ENCODE data around the gene LYRM4.

LYRM4 gene

DNA sequence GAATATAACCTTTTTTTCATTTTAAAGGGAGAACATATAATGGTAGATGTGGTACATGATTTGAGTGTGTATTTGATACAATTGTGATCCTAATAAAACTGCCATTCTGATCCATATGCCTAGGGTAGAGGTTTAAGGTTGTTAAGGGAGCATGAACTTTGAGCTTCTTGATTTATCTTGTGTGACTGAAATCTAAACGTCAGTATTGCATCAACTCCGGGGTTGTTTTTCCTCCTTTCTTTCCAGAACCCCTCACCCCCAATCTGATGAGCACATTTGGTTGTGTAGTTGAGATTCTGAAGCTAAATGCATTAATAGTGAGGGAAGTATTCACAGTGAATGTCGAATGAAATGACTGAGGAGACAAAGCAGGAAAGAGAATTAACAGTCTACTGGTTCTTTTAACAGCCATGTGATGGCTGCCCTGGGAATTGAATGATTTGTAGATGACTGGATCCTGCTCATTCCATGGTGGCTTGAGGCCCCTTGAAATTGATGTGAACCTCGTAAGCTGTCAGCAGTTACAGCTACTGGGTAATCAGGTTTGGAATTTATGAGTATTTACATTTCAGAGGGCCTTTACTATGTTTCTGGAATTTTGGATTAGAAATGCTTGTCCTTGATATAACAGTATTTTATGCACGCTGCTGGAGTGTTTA is 45.3 kb upstream of the LYRM4 start:
- no peak for TF ChIP-seq EZH2 (IDR thresholded peaks at IDR 0.05; ENCODE audit: borderline replicate concordance, low read length)
- TF ChIP-seq, protein P1, sequence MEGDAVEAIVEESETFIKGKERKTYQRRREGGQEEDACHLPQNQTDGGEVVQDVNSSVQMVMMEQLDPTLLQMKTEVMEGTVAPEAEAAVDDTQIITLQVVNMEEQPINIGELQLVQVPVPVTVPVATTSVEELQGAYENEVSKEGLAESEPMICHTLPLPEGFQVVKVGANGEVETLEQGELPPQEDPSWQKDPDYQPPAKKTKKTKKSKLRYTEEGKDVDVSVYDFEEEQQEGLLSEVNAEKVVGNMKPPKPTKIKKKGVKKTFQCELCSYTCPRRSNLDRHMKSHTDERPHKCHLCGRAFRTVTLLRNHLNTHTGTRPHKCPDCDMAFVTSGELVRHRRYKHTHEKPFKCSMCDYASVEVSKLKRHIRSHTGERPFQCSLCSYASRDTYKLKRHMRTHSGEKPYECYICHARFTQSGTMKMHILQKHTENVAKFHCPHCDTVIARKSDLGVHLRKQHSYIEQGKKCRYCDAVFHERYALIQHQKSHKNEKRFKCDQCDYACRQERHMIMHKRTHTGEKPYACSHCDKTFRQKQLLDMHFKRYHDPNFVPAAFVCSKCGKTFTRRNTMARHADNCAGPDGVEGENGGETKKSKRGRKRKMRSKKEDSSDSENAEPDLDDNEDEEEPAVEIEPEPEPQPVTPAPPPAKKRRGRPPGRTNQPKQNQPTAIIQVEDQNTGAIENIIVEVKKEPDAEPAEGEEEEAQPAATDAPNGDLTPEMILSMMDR (IDR thresholded peaks at IDR 0.05; ENCODE audit: low read length), result no peak
- H3K9ac ChIP-seq (ENCODE audit: low read length), result no peak overlapping the region
- H3F3A ChIP-seq (ENCODE audit: insufficient read depth, low read length), result no peaks in the 10 kb centered on the region
- no peaks in the 10 kb centered on the region for H3K9me3 ChIP-seq (ENCODE audit: low read length)
- H3K36me3 ChIP-seq (ENCODE audit: insufficient read depth, low read length), result no peaks in the 10 kb centered on the region; the same call in 1 of the 2 replicates
- H3K27me3 ChIP-seq (ENCODE audit: insufficient read depth, low read length), result no peaks in the 10 kb centered on the region
- H3K4me2 ChIP-seq (ENCODE audit: low read length), result no peak overlapping the region
- no peak overlapping the region for H3K4me3 ChIP-seq (ENCODE audit: low read depth, low read length, poor library complexity, severe bottlenecking)
- no peaks in the 10 kb centered on the region for H3K9me2 ChIP-seq (ENCODE audit: low read depth, low read length)
- peaks cover 18% of the 10 kb centered on the region for H3K4me1 ChIP-seq (ENCODE audit: insufficient read depth, low read length, severe bottlenecking)
- no peaks in the 10 kb centered on the region for H3K79me2 ChIP-seq (ENCODE audit: insufficient read depth, low read length)
- H3K27ac ChIP-seq (ENCODE audit: low read depth, low read length, poor library complexity, severe bottlenecking), result no peak overlapping the region
- no peaks in the 10 kb centered on the region for H4K20me1 ChIP-seq (ENCODE audit: insufficient read depth, low read length)
- no peak overlapping the region for H2AFZ ChIP-seq (ENCODE audit: low read length)

DNA sequence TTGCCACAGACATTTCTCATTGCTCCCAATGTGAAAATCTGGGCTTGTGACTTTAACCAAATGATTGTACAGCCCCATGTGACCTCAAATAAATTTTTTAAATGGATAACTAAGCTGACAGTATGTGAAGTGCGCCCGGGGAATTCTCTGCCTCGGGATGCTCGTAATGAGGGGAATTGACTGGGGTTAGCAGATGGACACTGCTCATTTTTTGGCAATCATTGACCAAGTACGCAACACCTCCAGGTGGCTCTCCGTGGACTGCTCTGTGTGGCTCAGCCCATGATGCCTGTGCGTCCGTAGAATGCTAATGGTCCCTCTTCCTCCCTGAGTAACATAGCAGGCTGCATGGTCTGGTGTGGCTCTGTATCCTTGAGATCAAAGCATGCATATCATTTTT is 42.9 kb upstream of the LYRM4 start:
- TF ChIP-seq, protein P1 (IDR thresholded peaks at IDR 0.05; ENCODE audit: low read length), result no peak
- TF ChIP-seq EZH2 (IDR thresholded peaks at IDR 0.05; ENCODE audit: borderline replicate concordance, low read length), result no peak
- no peaks in the 10 kb centered on the region for H3K79me2 ChIP-seq (ENCODE audit: insufficient read depth, low read length)
- H3K4me1 ChIP-seq (ENCODE audit: insufficient read depth, low read length, severe bottlenecking), result peaks cover 18% of the 10 kb centered on the region
- peak overlapping the region; percentile 8; the same call in 1 of the 2 replicates for H3K4me2 ChIP-seq (ENCODE audit: low read length)
- no peaks in the 10 kb centered on the region for H3K9me3 ChIP-seq (ENCODE audit: low read length)
- no peaks in the 10 kb centered on the region for H3K9me2 ChIP-seq (ENCODE audit: low read depth, low read length)
- H3K27ac ChIP-seq (ENCODE audit: low read depth, low read length, poor library complexity, severe bottlenecking), result no peak overlapping the region
- H3K9ac ChIP-seq (ENCODE audit: low read length), result no peak overlapping the region
- no peaks in the 10 kb centered on the region; the same call in 1 of the 2 replicates for H3K36me3 ChIP-seq (ENCODE audit: insufficient read depth, low read length)
- no peaks in the 10 kb centered on the region for H3F3A ChIP-seq (ENCODE audit: insufficient read depth, low read length)
- no peak overlapping the region for H2AFZ ChIP-seq (ENCODE audit: low read length)
- H3K4me3 ChIP-seq (ENCODE audit: low read depth, low read length, poor library complexity, severe bottlenecking), result no peak overlapping the region
- no peaks in the 10 kb centered on the region for H4K20me1 ChIP-seq (ENCODE audit: insufficient read depth, low read length)
- H3K27me3 ChIP-seq (ENCODE audit: insufficient read depth, low read length), result no peaks in the 10 kb centered on the region

DNA sequence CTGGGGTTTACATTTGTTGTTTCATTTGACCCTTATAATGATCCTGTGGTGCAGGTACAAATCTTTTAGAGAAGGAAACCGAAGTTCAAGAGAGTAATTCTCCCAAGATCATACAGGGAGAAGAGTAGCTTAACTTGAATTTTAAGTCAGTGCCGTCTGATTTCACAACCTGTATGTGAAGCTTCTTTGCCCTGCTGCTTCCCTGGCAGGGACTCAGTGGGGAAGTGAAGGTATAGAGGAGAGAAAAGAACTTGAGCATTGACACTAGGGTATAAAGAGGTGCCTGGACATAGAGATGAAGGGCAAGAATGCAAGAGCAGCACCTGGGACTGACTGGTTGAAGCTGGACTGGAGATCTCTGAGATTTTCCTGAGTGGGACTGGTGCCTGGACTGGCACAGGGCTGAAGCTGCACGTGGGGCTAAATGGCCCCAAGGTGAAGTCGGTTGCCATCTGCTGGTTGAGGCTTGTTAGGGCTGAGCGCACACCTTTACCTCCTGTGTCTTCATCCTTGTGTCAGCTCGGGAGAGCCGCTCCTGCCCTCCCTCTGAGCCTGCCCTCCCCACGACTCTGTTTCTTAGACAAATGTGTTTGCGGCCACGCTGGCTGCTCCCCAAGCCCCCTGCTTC is 42.4 kb upstream of the LYRM4 start:
- H3F3A ChIP-seq (ENCODE audit: insufficient read depth, low read length), result 0 out of 2 replicates have a peak, but pooled peaks cover 3% of the 10 kb centered on the region
- H3K79me2 ChIP-seq (ENCODE audit: insufficient read depth, low read length), result no peaks in the 10 kb centered on the region
- peak overlapping the region; percentile 8; the same call in 1 of the 2 replicates for H3K4me2 ChIP-seq (ENCODE audit: low read length)
- peak overlapping the region; percentile 1 for H3K4me3 ChIP-seq (ENCODE audit: low read depth, low read length, poor library complexity, severe bottlenecking)
- no peaks in the 10 kb centered on the region for H3K9me2 ChIP-seq (ENCODE audit: low read depth, low read length)
- H3K9me3 ChIP-seq (ENCODE audit: low read length), result no peaks in the 10 kb centered on the region
- H3K36me3 ChIP-seq (ENCODE audit: insufficient read depth, low read length), result no peaks in the 10 kb centered on the region
- H3K4me1 ChIP-seq (ENCODE audit: insufficient read depth, low read length, severe bottlenecking), result peaks cover 23% of the 10 kb centered on the region
- no peaks in the 10 kb centered on the region for H3K27me3 ChIP-seq (ENCODE audit: insufficient read depth, low read length)
- H3K27ac ChIP-seq (ENCODE audit: low read depth, low read length, poor library complexity, severe bottlenecking), result no peak overlapping the region
- 0 out of 2 replicates have a peak, but pooled peaks cover 3% of the 10 kb centered on the region for H4K20me1 ChIP-seq (ENCODE audit: insufficient read depth, low read length)
- H3K9ac ChIP-seq (ENCODE audit: low read length), result no peak overlapping the region; the same call in 1 of the 2 replicates
- no peak overlapping the region for H2AFZ ChIP-seq (ENCODE audit: low read length)
- TF ChIP-seq, protein P1 (IDR thresholded peaks at IDR 0.05; ENCODE audit: low read length), result peak; percentile 86
- no peak for TF ChIP-seq EZH2 (IDR thresholded peaks at IDR 0.05; ENCODE audit: borderline replicate concordance, low read length)

Measured in OCI-LY1 (cell line).